Kidney epithelial cell (primary cell): ENCODE data around the gene CBLN3. TPM values are rescaled to one million over a fixed set of nuclear protein-coding genes. Genes with fewer than 3 reads are reported as not detected.

ENCODE experiments used
- DNase-seq: peaks from one replicate; pipeline ENCODE4 v3.0.0-alpha.2; 2010; ENCODE audit warnings: low read depth
- H3K27me3 ChIP-seq: 2 replicates; pipeline ENCODE4 v1.6.0; 2011; ENCODE audit warnings: low read length; ENCODE audit not compliant: control insufficient read depth, insufficient read depth
- H3K36me3 ChIP-seq: 2 replicates; pipeline ENCODE4 v1.5.1; 2011; ENCODE audit warnings: low read length; ENCODE audit not compliant: control insufficient read depth, insufficient read depth
- H3K4me3 ChIP-seq: 2 replicates; pipeline ENCODE4 v1.5.1; 2011; ENCODE audit warnings: low read depth, mild to moderate bottlenecking, control low read depth, low read length
- total RNA-seq: library from RNA; depleted of rRNA; stranded (reverse); fragments of >200 nt; gene quantifications from 2 replicates; pipeline ENCODE4 v1.2.3, GENCODE V29; 2015
- TF ChIP-seq, protein P1 (sequence below): IDR thresholded peaks from 2 replicates; pipeline ENCODE4 v1.5.1; 2011; ENCODE audit warnings: mild to moderate bottlenecking, moderate library complexity, low read length, control low read depth, inconsistent platforms; ENCODE audit not compliant: insufficient read depth, poor library complexity, severe bottlenecking

CBLN3 gene
- total RNA-seq, 1 donor from 2014 or later: 0.88 TPM

DNA sequence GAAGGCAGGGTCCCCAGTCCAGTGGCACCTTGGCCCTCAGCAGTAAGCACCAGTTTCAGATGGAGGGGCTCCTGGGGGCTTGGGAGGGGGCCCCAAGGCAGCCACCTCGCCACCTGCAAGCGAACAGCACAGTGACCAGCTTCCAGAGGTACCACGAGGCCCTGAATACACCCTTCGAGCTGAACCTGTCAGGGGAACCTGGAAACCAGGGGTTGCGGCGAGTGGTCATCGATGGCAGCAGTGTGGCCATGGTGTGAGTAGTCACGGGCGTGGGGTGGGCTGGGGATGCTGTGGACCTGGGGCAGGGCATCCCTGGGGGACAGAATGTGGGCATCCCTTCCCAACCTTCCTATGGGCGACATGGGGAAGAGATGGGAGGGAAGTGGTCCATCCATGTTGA is 19.5 kb downstream of the CBLN3 start:
- no peaks in the 10 kb centered on the region for H3K27me3 ChIP-seq
- H3K4me3 ChIP-seq: no peak overlapping the region
- no peak for DNase-seq
- TF ChIP-seq, protein P1, sequence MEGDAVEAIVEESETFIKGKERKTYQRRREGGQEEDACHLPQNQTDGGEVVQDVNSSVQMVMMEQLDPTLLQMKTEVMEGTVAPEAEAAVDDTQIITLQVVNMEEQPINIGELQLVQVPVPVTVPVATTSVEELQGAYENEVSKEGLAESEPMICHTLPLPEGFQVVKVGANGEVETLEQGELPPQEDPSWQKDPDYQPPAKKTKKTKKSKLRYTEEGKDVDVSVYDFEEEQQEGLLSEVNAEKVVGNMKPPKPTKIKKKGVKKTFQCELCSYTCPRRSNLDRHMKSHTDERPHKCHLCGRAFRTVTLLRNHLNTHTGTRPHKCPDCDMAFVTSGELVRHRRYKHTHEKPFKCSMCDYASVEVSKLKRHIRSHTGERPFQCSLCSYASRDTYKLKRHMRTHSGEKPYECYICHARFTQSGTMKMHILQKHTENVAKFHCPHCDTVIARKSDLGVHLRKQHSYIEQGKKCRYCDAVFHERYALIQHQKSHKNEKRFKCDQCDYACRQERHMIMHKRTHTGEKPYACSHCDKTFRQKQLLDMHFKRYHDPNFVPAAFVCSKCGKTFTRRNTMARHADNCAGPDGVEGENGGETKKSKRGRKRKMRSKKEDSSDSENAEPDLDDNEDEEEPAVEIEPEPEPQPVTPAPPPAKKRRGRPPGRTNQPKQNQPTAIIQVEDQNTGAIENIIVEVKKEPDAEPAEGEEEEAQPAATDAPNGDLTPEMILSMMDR: no peak
- H3K36me3 ChIP-seq: no peaks in the 10 kb centered on the region

DNA sequence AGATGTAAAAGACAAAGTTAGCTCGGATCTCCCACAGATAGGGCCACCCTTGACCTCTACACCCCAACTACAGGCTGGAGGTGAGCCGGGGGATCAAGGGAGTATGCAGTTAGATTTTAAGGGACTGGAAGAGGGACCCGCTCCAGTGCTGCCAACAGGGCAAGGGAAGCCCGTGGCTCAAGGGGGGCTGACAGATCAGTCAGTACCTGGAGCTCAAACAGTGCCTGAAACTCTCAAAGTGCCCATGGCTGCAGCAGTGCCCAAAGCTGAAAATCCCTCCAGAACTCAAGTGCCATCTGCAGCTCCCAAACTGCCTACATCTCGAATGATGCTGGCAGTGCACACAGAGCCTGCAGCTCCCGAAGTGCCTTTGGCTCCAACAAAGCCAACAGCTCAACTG is 20.3 kb downstream of the CBLN3 start:
- no peak for DNase-seq
- no peaks in the 10 kb centered on the region for H3K27me3 ChIP-seq
- no peak overlapping the region for H3K4me3 ChIP-seq
- TF ChIP-seq, protein P1: no peak
- no peaks in the 10 kb centered on the region for H3K36me3 ChIP-seq

- TF ChIP-seq, protein P1: no peak
- Histone ChIP-seq H3K36me3 (no peaks in the 10 kb centered on the region), H3K27me3 (no peaks in the 10 kb centered on the region), H3K4me3 (no peak overlapping the region)
- no peak for DNase-seq
Observed at GRCh38 chr14:24408764-24409163, 20.7 kb downstream of the CBLN3 start.

DNA sequence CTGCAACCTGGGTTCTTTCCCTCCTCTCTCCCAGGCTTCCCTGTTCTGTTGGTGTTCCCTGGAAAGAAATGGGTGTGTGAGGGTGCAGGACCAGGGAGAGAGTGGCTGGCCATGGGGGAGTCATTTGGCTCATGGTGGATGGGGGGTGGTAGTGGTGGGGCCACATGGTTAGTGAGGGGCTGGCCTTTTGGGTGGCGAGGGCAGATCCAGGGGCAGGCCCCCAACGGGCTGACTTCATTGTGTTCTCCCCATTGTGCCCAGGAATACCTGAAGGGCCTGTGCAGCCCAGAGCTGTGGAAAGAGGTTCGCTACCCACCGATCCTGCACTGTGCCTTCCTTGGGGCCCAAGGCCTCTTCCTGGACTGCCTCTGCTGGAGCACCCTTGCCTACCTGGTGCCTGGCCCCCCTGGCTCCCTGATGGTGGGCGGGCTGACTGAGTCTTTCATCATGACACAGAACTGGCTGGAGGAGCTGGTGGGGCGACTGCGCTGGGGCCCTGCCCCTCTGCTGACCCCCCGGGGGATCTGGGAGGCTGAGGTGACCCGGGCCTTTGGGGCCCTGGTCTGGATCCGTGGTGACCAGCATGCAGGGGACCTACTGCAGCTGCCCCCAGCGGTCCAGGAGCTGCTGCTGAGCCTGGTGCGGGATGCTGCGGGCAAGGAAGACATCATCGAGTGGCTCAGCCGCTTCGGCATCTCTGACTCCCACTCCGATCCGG is 21.7 kb downstream of the CBLN3 start:
- Histone ChIP-seq H3K27me3 (no peaks in the 10 kb centered on the region), H3K4me3 (no peak overlapping the region), H3K36me3 (no peaks in the 10 kb centered on the region)
- DNase-seq: no peak
- TF ChIP-seq, protein P1: no peak

DNA sequence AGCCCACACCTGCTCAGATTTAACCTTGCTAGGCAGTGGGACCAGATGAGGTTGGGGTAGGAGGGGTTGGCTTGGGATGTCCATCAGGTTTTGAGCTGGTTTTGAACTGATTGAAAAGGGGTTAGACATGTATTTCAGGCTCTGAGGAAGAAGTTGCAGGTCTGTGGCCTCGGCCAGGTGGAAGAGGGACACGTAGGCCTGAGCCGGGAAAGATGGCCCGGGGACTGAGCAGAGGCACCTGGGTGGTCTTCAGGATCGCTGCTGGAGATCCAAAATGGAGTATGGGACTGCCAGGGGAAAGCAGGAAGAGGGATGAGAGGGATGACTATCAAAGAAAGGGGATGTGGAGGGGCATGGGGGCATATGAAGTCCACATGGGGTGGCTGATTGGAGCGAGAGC is 23.1 kb downstream of the CBLN3 start:
- no peak for DNase-seq
- TF ChIP-seq, protein P1: no peak
- H3K36me3 ChIP-seq: no peaks in the 10 kb centered on the region
- H3K4me3 ChIP-seq: no peak overlapping the region
- no peaks in the 10 kb centered on the region for H3K27me3 ChIP-seq

DNA sequence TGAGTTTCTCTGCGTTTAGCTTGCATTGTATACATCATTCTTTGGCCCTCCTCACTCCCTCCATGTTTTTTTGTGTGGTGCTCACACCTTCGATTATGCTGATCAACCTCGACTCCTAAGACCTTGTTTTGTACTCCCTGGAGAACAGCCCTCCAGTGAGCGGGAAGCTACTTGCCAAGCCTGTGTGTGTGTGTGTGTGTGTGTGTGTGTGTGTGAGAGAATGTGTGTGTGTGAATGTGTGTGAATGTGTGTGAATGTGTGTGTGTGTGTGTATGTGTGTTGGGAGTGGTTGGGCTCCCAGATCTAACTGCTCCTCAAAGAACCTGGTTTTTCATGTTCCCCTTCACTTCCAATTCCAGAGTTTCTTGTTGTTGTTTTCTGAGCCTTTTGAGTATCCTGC is 24.7 kb downstream of the CBLN3 start:
- TF ChIP-seq, protein P1: no peak
- no peaks in the 10 kb centered on the region for H3K27me3 ChIP-seq

More for the DNA sequence above, 24.7 kb downstream of the CBLN3 start:
- DNase-seq: no peak
- Histone ChIP-seq H3K36me3 (no peaks in the 10 kb centered on the region), H3K4me3 (no peak overlapping the region)
